ENCODE measurements around the gene DERA.

DERA gene

DNA sequence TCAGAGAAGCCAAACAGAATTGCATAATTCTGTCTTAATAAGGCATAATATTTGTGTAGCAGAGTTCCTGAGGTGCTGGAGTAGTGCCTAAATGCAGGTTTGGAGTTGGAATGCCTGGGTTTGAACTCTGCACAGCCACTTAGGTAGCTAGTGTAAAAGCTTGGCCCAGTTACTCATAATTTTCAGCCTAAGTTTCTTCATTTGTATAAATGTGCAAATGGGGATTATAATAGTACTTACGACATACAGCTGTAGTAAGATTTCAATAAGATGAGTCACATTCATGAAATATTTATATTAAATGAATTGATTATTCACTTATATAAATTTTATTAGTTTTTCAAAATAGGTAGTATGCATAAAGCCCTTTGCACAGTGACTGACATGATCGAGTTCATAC, 175.8 kb downstream of the DERA start:
- no peak for DNase-seq
